Gastrocnemius medialis (tissue), 4 donors: Measurements from ENCODE around the gene ISLR2.

Experiments
- CTCF ChIP-seq, 5 experiments: fragments of 450-650 bp in 3 of 5; fragments of 200-600 bp in 2 of 5; sonication (generic) in 2 of 5; IDR thresholded peaks in 4 of 5; conservative IDR thresholded peaks in 1 of 5; 1 replicate in 4 of 5; 2 replicates in 1 of 5; pipeline ENCODE4 v1.5.1; 2016 to 2019; ENCODE audit warnings: antibody characterized with exemption in 5 of 5, mild to moderate bottlenecking in 3 of 5, moderate library complexity in 3 of 5
- POLR2A ChIP-seq, 2 donors: fragments of 450-650 bp; IDR thresholded peaks; one replicate each; pipeline ENCODE4 v1.6.1; 2017; ENCODE audit warnings: antibody characterized with exemption in 2 of 2, mild to moderate bottlenecking in 2 of 2, moderate library complexity in 2 of 2

GRCh38 chr15:74131628-74132413, 1.4 kb downstream of the ISLR2 start:
- TF ChIP-seq CTCF (IDR thresholded peaks at IDR 0.05 in 4 of 5, conservative IDR thresholded peaks at IDR 0.05 in 1 of 5) = no peak
- TF ChIP-seq POLR2A (IDR thresholded peaks at IDR 0.05) = peak in 1 of 2 donors; percentile 20
